Tibial nerve (tissue), 4 donors: ENCODE measurements around the gene C10orf71. TPM values are rescaled to one million over a fixed set of nuclear protein-coding genes. Genes with fewer than 3 reads are reported as not detected.

Experiments used
- DNase-seq, 2 donors: peaks; one replicate each; pipeline ENCODE4 v3.0.0-alpha.2; 2019; ENCODE audit warnings: low spot score in 2 of 2
- H3K27ac ChIP-seq, 4 donors: fragments of 200-600 bp; sonication (generic) in 3 of 4; one replicate each; pipeline ENCODE4 v1.5.1; 2017 to 2019; ENCODE audit warnings: mild to moderate bottlenecking in 1 of 4
- H3K27me3 ChIP-seq, 2 donors: fragments of 200-600 bp; sonication (generic) in 1 of 2; one replicate each; pipeline versions ENCODE4 v1.5.1 to v1.6.0; 2017 to 2019
- H3K36me3 ChIP-seq, 3 donors: fragments of 200-600 bp; sonication (generic); one replicate each; pipeline ENCODE4 v1.5.1; 2018 to 2019
- H3K4me1 ChIP-seq, 4 donors: fragments of 200-600 bp; sonication (generic) in 3 of 4; one replicate each; pipeline ENCODE4 v1.5.1; 2017 to 2019
- H3K4me3 ChIP-seq, 4 donors: fragments of 200-600 bp; sonication (generic) in 3 of 4; one replicate each; pipeline ENCODE4 v1.5.1; 2017 to 2019; ENCODE audit warnings: mild to moderate bottlenecking in 1 of 4, moderate library complexity in 1 of 4
- H3K9me3 ChIP-seq, 4 donors: fragments of 200-600 bp; sonication (generic) in 3 of 4; one replicate each; pipeline ENCODE4 v1.5.1; 2017 to 2019
- EP300 ChIP-seq, 2 donors: sonication (generic); formaldehyde crosslinking; IDR thresholded peaks; one replicate each; pipeline ENCODE4 v1.6.1; 2017; ENCODE audit warnings: antibody characterized with exemption in 2 of 2, mild to moderate bottlenecking in 1 of 2
- POLR2A ChIP-seq, 2 donors: fragments of 450-650 bp; IDR thresholded peaks; one replicate each; pipeline ENCODE4 v1.6.1; 2017; ENCODE audit warnings: antibody characterized with exemption in 2 of 2, mild to moderate bottlenecking in 2 of 2, moderate library complexity in 2 of 2
- WGBS, 2 donors: methylation state at CpG; one replicate each; pipeline ENCODE4 v1.1.5; 2018; 5-methylcytosine and 5-hydroxymethylcytosine counted together
- total RNA-seq, 4 donors: library from RNA; depleted of rRNA; stranded (reverse); fragments of >200 nt; gene quantifications; one replicate each; pipeline ENCODE4 v1.1.0, GENCODE V29; 2016
- TF ChIP-seq, protein P1 (sequence below), 5 experiments: fragments of 200-600 bp in 3 of 5; fragments of 450-650 bp in 2 of 5; sonication (generic) in 3 of 5; IDR thresholded peaks; one replicate each; pipeline ENCODE4 v1.5.1; 2016 to 2019; ENCODE audit warnings: antibody characterized with exemption in 5 of 5, mild to moderate bottlenecking in 3 of 5, moderate library complexity in 2 of 5

The C10orf71 gene
- total RNA-seq, 4 donors from 2014 or later, result 0.22 TPM; not detected in 3

DNA sequence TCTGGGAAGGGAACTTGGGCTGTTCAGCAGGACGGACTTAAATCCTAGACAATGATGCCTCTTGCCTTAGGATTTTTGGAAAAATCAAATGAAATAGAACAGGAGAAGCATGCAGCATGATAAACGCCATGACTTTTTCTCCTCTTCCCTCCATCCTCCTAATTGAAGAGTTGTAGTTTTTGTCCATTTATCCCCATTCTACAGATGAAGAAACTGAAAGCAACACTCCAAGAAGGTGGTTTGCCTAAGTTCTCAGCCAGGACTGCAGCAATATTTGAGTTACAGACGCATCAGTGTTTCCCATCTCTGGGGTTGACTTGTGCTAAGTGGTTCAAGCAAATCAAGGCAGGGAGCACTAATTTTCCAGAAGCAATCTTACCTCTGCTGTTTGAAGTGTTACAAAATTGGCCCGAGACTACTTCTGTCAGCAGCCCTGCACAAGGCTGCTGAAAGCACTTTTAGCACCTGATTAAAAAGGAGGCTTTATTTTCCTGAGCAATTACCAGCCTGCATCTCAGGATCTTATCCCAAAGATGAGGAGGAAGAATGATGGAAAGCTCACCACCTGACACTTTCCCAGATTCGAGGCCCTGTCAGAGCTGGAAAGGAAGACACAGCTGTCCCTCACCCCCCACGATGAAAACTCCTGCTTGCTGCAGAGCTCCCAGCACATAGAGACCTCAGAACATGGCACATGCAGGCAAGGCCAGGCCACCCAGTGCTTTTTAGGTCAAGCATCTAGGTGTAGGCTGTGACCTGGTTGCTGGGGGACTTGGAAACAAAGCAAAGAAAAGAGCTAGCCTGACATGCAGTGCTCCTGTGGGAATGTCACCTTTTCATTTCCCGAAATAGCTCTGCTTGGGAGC is 19.7 kb upstream of the C10orf71 start:
- DNase-seq, result no peak
- H3K4me3 ChIP-seq, result no peak overlapping the region
- H3K27me3 ChIP-seq, result no peaks in the 10 kb centered on the region
- H3K4me1 ChIP-seq, result no peaks in the 10 kb centered on the region
- no peaks in the 10 kb centered on the region for H3K9me3 ChIP-seq
- no peak for TF ChIP-seq POLR2A (IDR thresholded peaks at IDR 0.05)
- TF ChIP-seq, protein P1, sequence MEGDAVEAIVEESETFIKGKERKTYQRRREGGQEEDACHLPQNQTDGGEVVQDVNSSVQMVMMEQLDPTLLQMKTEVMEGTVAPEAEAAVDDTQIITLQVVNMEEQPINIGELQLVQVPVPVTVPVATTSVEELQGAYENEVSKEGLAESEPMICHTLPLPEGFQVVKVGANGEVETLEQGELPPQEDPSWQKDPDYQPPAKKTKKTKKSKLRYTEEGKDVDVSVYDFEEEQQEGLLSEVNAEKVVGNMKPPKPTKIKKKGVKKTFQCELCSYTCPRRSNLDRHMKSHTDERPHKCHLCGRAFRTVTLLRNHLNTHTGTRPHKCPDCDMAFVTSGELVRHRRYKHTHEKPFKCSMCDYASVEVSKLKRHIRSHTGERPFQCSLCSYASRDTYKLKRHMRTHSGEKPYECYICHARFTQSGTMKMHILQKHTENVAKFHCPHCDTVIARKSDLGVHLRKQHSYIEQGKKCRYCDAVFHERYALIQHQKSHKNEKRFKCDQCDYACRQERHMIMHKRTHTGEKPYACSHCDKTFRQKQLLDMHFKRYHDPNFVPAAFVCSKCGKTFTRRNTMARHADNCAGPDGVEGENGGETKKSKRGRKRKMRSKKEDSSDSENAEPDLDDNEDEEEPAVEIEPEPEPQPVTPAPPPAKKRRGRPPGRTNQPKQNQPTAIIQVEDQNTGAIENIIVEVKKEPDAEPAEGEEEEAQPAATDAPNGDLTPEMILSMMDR (IDR thresholded peaks at IDR 0.05), result no peak
- TF ChIP-seq EP300 (IDR thresholded peaks at IDR 0.05), result no peak
- 76 to 85% methylated on average over 7 of the region's 7 CpGs for WGBS, 2 donors
- no peak overlapping the region for H3K27ac ChIP-seq
- no peaks in the 10 kb centered on the region for H3K36me3 ChIP-seq

DNA sequence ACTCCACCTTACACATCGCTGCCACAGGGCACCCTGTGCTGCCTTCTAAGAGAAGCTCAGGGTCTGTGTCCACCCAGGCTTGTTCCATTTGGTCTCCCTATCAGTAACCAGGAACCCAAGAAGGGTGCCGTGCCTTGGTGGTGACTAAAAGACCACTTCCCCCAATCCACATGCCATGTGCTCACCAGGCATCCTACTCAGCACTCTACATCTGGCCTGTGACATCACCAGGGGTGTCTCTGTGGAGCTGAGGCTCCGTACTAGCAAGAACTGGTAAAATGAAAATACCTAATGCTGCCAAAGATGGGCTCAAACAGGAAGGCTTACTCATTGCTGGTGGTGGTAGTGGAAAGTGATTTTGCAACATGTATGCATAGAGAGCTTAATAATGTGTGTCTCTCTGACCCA is 19.0 kb upstream of the C10orf71 start:
- no peaks in the 10 kb centered on the region for H3K9me3 ChIP-seq
- WGBS, 2 donors, result 80 to 82% methylated on average over 3 of the region's 3 CpGs
- no peaks in the 10 kb centered on the region for H3K36me3 ChIP-seq
- H3K4me3 ChIP-seq, result no peak overlapping the region
- H3K4me1 ChIP-seq, result no peaks in the 10 kb centered on the region
- no peaks in the 10 kb centered on the region for H3K27me3 ChIP-seq
- TF ChIP-seq POLR2A (IDR thresholded peaks at IDR 0.05) (no peak), EP300 (IDR thresholded peaks at IDR 0.05) (no peak)
- TF ChIP-seq, protein P1 (IDR thresholded peaks at IDR 0.05), result no peak
- DNase-seq, result no peak
- no peak overlapping the region for H3K27ac ChIP-seq

DNA sequence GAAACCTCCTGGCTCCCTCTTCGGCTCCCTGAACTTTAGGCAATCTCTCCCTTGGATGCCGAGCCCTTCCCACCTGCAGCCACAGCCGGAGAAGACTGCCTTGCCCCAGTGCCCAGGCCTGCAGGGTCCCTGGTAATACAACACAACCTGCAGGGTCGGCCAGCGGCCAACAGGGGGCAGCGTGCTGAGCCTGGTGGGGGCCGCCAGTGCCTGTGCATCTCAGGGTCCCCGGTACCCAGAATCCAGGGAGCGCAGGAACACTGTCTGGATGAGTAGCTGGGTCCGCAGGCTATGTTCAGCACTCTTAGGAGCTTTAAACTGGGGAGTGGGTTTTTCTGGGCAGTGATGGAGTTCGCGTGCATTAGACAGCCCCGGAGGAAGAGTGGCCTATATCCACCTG is 17.5 kb upstream of the C10orf71 start:
- 62 to 71% methylated on average over 12 to 13 of the region's 13 CpGs for WGBS, 2 donors
- TF ChIP-seq EP300 (IDR thresholded peaks at IDR 0.05) (no peak), POLR2A (IDR thresholded peaks at IDR 0.05) (no peak)
- TF ChIP-seq, protein P1 (IDR thresholded peaks at IDR 0.05), result no peak
- H3K27ac ChIP-seq, result no peak overlapping the region
- no peaks in the 10 kb centered on the region for H3K4me1 ChIP-seq
- no peak for DNase-seq
- H3K4me3 ChIP-seq, result no peak overlapping the region
- H3K36me3 ChIP-seq, result no peaks in the 10 kb centered on the region
- H3K9me3 ChIP-seq, result no peaks in the 10 kb centered on the region
- no peaks in the 10 kb centered on the region for H3K27me3 ChIP-seq

DNA sequence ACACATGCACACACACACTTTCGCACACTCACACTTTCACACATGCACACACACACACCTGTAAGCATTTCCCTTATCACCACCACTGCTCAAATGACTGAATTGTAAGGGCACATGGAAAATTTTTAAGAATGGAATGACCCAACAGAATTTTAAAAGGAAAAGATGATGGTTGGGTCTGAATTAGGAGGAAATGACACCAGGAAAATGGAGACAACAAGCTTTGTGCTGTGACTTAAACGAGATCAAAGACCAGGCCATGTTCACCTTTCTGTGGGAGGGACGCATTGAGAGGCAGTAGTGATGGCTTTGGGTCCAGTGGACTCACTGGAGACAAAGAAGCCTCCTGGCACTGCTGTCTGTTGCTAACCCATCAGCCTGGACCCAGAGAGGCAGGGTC is 16.7 kb upstream of the C10orf71 start:
- Histone ChIP-seq H3K27me3 (no peaks in the 10 kb centered on the region), H3K36me3 (no peaks in the 10 kb centered on the region), H3K9me3 (no peaks in the 10 kb centered on the region), H3K4me1 (no peaks in the 10 kb centered on the region), H3K4me3 (no peak overlapping the region), H3K27ac (no peak overlapping the region)
- no peak for DNase-seq
- TF ChIP-seq EP300 (IDR thresholded peaks at IDR 0.05), result no peak
- no peak for TF ChIP-seq POLR2A (IDR thresholded peaks at IDR 0.05)
- TF ChIP-seq, protein P1 (IDR thresholded peaks at IDR 0.05), result no peak
- 58 to 72% methylated on average over 3 of the region's 3 CpGs for WGBS, 2 donors

DNA sequence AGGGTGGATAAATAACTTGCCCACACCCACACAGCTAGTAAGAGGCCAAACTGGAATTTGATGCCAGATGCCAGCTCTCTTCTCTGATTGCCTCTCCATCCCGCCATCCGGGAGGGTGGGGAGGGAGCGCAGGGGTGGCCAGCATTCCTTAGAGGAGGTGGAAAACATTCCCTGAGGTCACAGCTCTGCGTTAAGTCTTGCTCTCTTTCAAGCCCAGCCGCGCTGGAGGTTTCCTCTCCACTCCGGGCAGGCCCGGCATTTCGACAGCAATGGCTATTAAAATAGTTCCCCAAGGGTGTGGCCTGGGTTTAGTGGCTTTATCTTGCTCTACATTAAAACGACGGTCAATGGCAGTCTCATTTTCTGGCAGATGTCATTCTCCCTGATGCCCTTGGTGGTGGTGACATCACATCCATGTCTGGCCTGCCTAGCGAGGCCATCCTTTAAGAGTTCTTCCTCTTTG is 16.1 kb upstream of the C10orf71 start:
- no peak for DNase-seq
- 36 to 41% methylated on average over 12 of the region's 12 CpGs for WGBS, 2 donors
- H3K27me3 ChIP-seq, result no peaks in the 10 kb centered on the region
- H3K9me3 ChIP-seq, result no peaks in the 10 kb centered on the region
- no peak overlapping the region for H3K4me3 ChIP-seq
- no peaks in the 10 kb centered on the region for H3K36me3 ChIP-seq
- no peak for TF ChIP-seq EP300 (IDR thresholded peaks at IDR 0.05)
- no peak overlapping the region for H3K27ac ChIP-seq
- H3K4me1 ChIP-seq, result no peaks in the 10 kb centered on the region
